ENCODE measurements around the gene MBOAT2.
A peak's percentile ranks its signal among the peaks of the same experiment; 100 is the strongest.

The MBOAT2 gene

GRCh38 chr2:9018109-9018508, 14.6 kb upstream of the MBOAT2 start:
- no peak overlapping the region for H3K9ac ChIP-seq (ENCODE audit: low read length in 2 of 2)
- H3K27me3 ChIP-seq (ENCODE audit: control insufficient read depth in 1 of 2, insufficient read depth in 2 of 2, low read length in 2 of 2) = peaks cover 0 to 2% of the 10 kb centered on the region in 2 donors
- H3K4me1 ChIP-seq (ENCODE audit: control insufficient read depth, insufficient read depth, low read length) = no peaks in the 10 kb centered on the region
- no peaks in the 10 kb centered on the region for H3K36me3 ChIP-seq (ENCODE audit: control insufficient read depth in 2 of 2, insufficient read depth in 2 of 2, low read length in 2 of 2)
- H3K27ac ChIP-seq (ENCODE audit: low read length) = no peak overlapping the region
- no peaks in the 10 kb centered on the region for H3K9me3 ChIP-seq (ENCODE audit: control insufficient read depth in 2 of 2, low read length in 2 of 2)
- H3K4me3 ChIP-seq (ENCODE audit: low read length in 2 of 2) = no peak overlapping the region

- no peaks in the 10 kb centered on the region for H3K36me3 ChIP-seq (ENCODE audit: control insufficient read depth in 2 of 2, insufficient read depth in 2 of 2, low read length in 2 of 2)
- H3K4me1 ChIP-seq (ENCODE audit: control insufficient read depth, insufficient read depth, low read length) = no peaks in the 10 kb centered on the region
- peaks cover 0 to 2% of the 10 kb centered on the region in 2 donors for H3K27me3 ChIP-seq (ENCODE audit: control insufficient read depth in 1 of 2, insufficient read depth in 2 of 2, low read length in 2 of 2)
- H3K4me3 ChIP-seq (ENCODE audit: low read length in 2 of 2) = no peak overlapping the region
- H3K9ac ChIP-seq (ENCODE audit: low read length in 2 of 2) = no peak overlapping the region
- H3K27ac ChIP-seq (ENCODE audit: low read length) = no peak overlapping the region
- H3K9me3 ChIP-seq (ENCODE audit: control insufficient read depth in 2 of 2, low read length in 2 of 2) = no peaks in the 10 kb centered on the region
These were observed 13.9 kb upstream of the MBOAT2 start for GRCh38 chr2:9017411-9017810.

GRCh38 chr2:9015998-9016397, 12.5 kb upstream of the MBOAT2 start:
- H3K4me3 ChIP-seq (ENCODE audit: low read length in 2 of 2) = no peak overlapping the region
- no peak overlapping the region for H3K9ac ChIP-seq (ENCODE audit: low read length in 2 of 2)
- no peaks in the 10 kb centered on the region for H3K9me3 ChIP-seq (ENCODE audit: control insufficient read depth in 2 of 2, low read length in 2 of 2)
- H3K27me3 ChIP-seq (ENCODE audit: control insufficient read depth in 1 of 2, insufficient read depth in 2 of 2, low read length in 2 of 2) = no peaks in the 10 kb centered on the region
- no peaks in the 10 kb centered on the region for H3K36me3 ChIP-seq (ENCODE audit: control insufficient read depth in 2 of 2, insufficient read depth in 2 of 2, low read length in 2 of 2)
- H3K27ac ChIP-seq (ENCODE audit: low read length) = no peak overlapping the region
- H3K4me1 ChIP-seq (ENCODE audit: control insufficient read depth, insufficient read depth, low read length) = no peaks in the 10 kb centered on the region

- Histone ChIP-seq H3K9me3 (ENCODE audit: control insufficient read depth in 2 of 2, low read length in 2 of 2) (no peaks in the 10 kb centered on the region), H3K4me3 (ENCODE audit: low read length in 2 of 2) (no peak overlapping the region), H3K9ac (ENCODE audit: low read length in 2 of 2) (no peak overlapping the region), H3K27ac (ENCODE audit: low read length) (no peak overlapping the region), H3K27me3 (ENCODE audit: control insufficient read depth in 1 of 2, insufficient read depth in 2 of 2, low read length in 2 of 2) (no peaks in the 10 kb centered on the region), H3K4me1 (ENCODE audit: control insufficient read depth, insufficient read depth, low read length) (no peaks in the 10 kb centered on the region), H3K36me3 (ENCODE audit: control insufficient read depth in 2 of 2, insufficient read depth in 2 of 2, low read length in 2 of 2) (no peaks in the 10 kb centered on the region)
These were observed 9.9 kb upstream of the MBOAT2 start for GRCh38 chr2:9013403-9013802.

- no peak overlapping the region for H3K9ac ChIP-seq (ENCODE audit: low read length in 2 of 2)
- H3K27ac ChIP-seq (ENCODE audit: low read length) = no peak overlapping the region
- no peak overlapping the region for H3K4me3 ChIP-seq (ENCODE audit: low read length in 2 of 2)
- no peaks in the 10 kb centered on the region for H3K4me1 ChIP-seq (ENCODE audit: control insufficient read depth, insufficient read depth, low read length)
- no peaks in the 10 kb centered on the region for H3K36me3 ChIP-seq (ENCODE audit: control insufficient read depth in 2 of 2, insufficient read depth in 2 of 2, low read length in 2 of 2)
- H3K9me3 ChIP-seq (ENCODE audit: control insufficient read depth in 2 of 2, low read length in 2 of 2) = no peaks in the 10 kb centered on the region
- no peaks in the 10 kb centered on the region for H3K27me3 ChIP-seq (ENCODE audit: control insufficient read depth in 1 of 2, insufficient read depth in 2 of 2, low read length in 2 of 2)
These were observed 7.4 kb upstream of the MBOAT2 start for GRCh38 chr2:9010866-9011265.

GRCh38 chr2:9008951-9009664, 5.6 kb upstream of the MBOAT2 start:
- Histone ChIP-seq H3K4me1 (ENCODE audit: control insufficient read depth, insufficient read depth, low read length) (peaks cover 5% of the 10 kb centered on the region), H3K9ac (ENCODE audit: low read length in 2 of 2) (no peak overlapping the region), H3K27me3 (ENCODE audit: control insufficient read depth in 1 of 2, insufficient read depth in 2 of 2, low read length in 2 of 2) (no peaks in the 10 kb centered on the region), H3K9me3 (ENCODE audit: control insufficient read depth in 2 of 2, low read length in 2 of 2) (no peaks in the 10 kb centered on the region), H3K4me3 (ENCODE audit: low read length in 2 of 2) (no peak overlapping the region), H3K36me3 (ENCODE audit: control insufficient read depth in 2 of 2, insufficient read depth in 2 of 2, low read length in 2 of 2) (no peaks in the 10 kb centered on the region), H3K27ac (ENCODE audit: low read length) (no peak overlapping the region)

- Histone ChIP-seq H3K4me3 (ENCODE audit: low read length in 2 of 2) (no peak overlapping the region), H3K4me1 (ENCODE audit: control insufficient read depth, insufficient read depth, low read length) (peaks cover 14% of the 10 kb centered on the region), H3K9me3 (ENCODE audit: control insufficient read depth in 2 of 2, low read length in 2 of 2) (no peaks in the 10 kb centered on the region), H3K27ac (ENCODE audit: low read length) (no peak overlapping the region), H3K36me3 (ENCODE audit: control insufficient read depth in 2 of 2, insufficient read depth in 2 of 2, low read length in 2 of 2) (no peaks in the 10 kb centered on the region), H3K9ac (ENCODE audit: low read length in 2 of 2) (no peak overlapping the region), H3K27me3 (ENCODE audit: control insufficient read depth in 1 of 2, insufficient read depth in 2 of 2, low read length in 2 of 2) (no peaks in the 10 kb centered on the region)
These were observed 2.9 kb upstream of the MBOAT2 start for GRCh38 chr2:9006368-9006767.

- Histone ChIP-seq H3K36me3 (ENCODE audit: control insufficient read depth in 2 of 2, insufficient read depth in 2 of 2, low read length in 2 of 2) (no peaks in the 10 kb centered on the region), H3K4me3 (ENCODE audit: low read length in 2 of 2) (peak overlapping the region; percentile 62 to 76), H3K27me3 (ENCODE audit: control insufficient read depth in 1 of 2, insufficient read depth in 2 of 2, low read length in 2 of 2) (no peaks in the 10 kb centered on the region), H3K4me1 (ENCODE audit: control insufficient read depth, insufficient read depth, low read length) (peaks cover 14% of the 10 kb centered on the region), H3K9ac (ENCODE audit: low read length in 2 of 2) (peak overlapping the region; percentile 60 to 69), H3K9me3 (ENCODE audit: control insufficient read depth in 2 of 2, low read length in 2 of 2) (no peaks in the 10 kb centered on the region), H3K27ac (ENCODE audit: low read length) (peak overlapping the region; percentile 58)
These were observed 1.1 kb upstream of the MBOAT2 start for GRCh38 chr2:9004338-9005204.

- peaks cover 14% of the 10 kb centered on the region for H3K4me1 ChIP-seq (ENCODE audit: control insufficient read depth, insufficient read depth, low read length)
- no peaks in the 10 kb centered on the region for H3K27me3 ChIP-seq (ENCODE audit: control insufficient read depth in 1 of 2, insufficient read depth in 2 of 2, low read length in 2 of 2)
- no peak overlapping the region for H3K27ac ChIP-seq (ENCODE audit: low read length)
- peak overlapping the region; percentile 76 to 77 for H3K4me3 ChIP-seq (ENCODE audit: low read length in 2 of 2)
- H3K9me3 ChIP-seq (ENCODE audit: control insufficient read depth in 2 of 2, low read length in 2 of 2) = no peaks in the 10 kb centered on the region
- no peaks in the 10 kb centered on the region for H3K36me3 ChIP-seq (ENCODE audit: control insufficient read depth in 2 of 2, insufficient read depth in 2 of 2, low read length in 2 of 2)
- peak overlapping the region in 1 of 2 donors; percentile 49 for H3K9ac ChIP-seq (ENCODE audit: low read length in 2 of 2)
These were observed 193 bp downstream of the MBOAT2 start for GRCh38 chr2:9003366-9003615.

- Histone ChIP-seq H3K27me3 (ENCODE audit: control insufficient read depth in 1 of 2, insufficient read depth in 2 of 2, low read length in 2 of 2) (no peaks in the 10 kb centered on the region), H3K9ac (ENCODE audit: low read length in 2 of 2) (peak overlapping the region; percentile 49 to 66), H3K9me3 (ENCODE audit: control insufficient read depth in 2 of 2, low read length in 2 of 2) (no peaks in the 10 kb centered on the region), H3K4me1 (ENCODE audit: control insufficient read depth, insufficient read depth, low read length) (peaks cover 14% of the 10 kb centered on the region), H3K36me3 (ENCODE audit: control insufficient read depth in 2 of 2, insufficient read depth in 2 of 2, low read length in 2 of 2) (no peaks in the 10 kb centered on the region), H3K27ac (ENCODE audit: low read length) (no peak overlapping the region), H3K4me3 (ENCODE audit: low read length in 2 of 2) (peak overlapping the region; percentile 76 to 77)
These were observed 683 bp downstream of the MBOAT2 start for GRCh38 chr2:9002637-9003365.

All from stomach smooth muscle (tissue), 2 donors.